ENCODE measurements around the gene RBM17. TPM values are rescaled to one million over a fixed set of nuclear protein-coding genes. Genes with fewer than 3 reads are reported as not detected.

Gene RBM17
- total and polyA plus RNA-seq, 10 of the 15 experiments (the other 5 are each of a cell fraction or from before 2014, with no cell fraction given) = 28.4 to 181 (median 83.9) TPM

GRCh38 chr10:6163364-6164270 is 74.8 kb downstream of the RBM17 start (continued):
- TF ChIP-seq MAX (IDR thresholded peaks at IDR 0.05; ENCODE audit: low read depth, low read length) = peak; percentile 95
- no peak for TF ChIP-seq SMAD1 (IDR thresholded peaks at IDR 0.05; ENCODE audit: low read depth, partially characterized antibody)
- no peak for TF ChIP-seq ZZZ3 (IDR thresholded peaks at IDR 0.05; ENCODE audit: control insufficient read depth, insufficient read length, low read depth)
- TF ChIP-seq MXI1 (IDR thresholded peaks at IDR 0.05; ENCODE audit: low read depth, low read length) = peak; percentile 95
- no peak for TF ChIP-seq RELA (IDR thresholded peaks at IDR 0.05; ENCODE audit: borderline replicate concordance, partially characterized antibody)
- TF ChIP-seq NFIC (IDR thresholded peaks at IDR 0.05; ENCODE audit: low read depth, low read length) = peak; percentile 30; the same call in 1 of the 2 replicates
- 0 out of 2 replicates have a peak, but pooled peaks have one; percentile 12 for TF ChIP-seq NR2F1 (conservative IDR thresholded peaks at IDR 0.05)
- TF ChIP-seq HSF1 (IDR thresholded peaks at IDR 0.05; ENCODE audit: low read depth, low read length) = no peak
- TF ChIP-seq SRF (IDR thresholded peaks at IDR 0.05; ENCODE audit: low read depth in 2 of 2, low read length in 2 of 2) = 0 out of 4 replicates have a peak, but pooled peaks of 1 of the 2 experiments have one; percentile 27
- TF ChIP-seq BACH1 (IDR thresholded peaks at IDR 0.05; ENCODE audit: borderline replicate concordance) = no peak; the same call in 1 of the 2 replicates
- TF ChIP-seq PRDM15 (CRISPR knock-in tag; IDR thresholded peaks at IDR 0.05) = no peak
- no peak for TF ChIP-seq ZBTB33 (IDR thresholded peaks at IDR 0.05)
- TF ChIP-seq ZNF217 (IDR thresholded peaks at IDR 0.05) = no peak
- TF ChIP-seq ZNF207 (IDR thresholded peaks at IDR 0.05; ENCODE audit: borderline replicate concordance) = no peak
- TF ChIP-seq POLR2AphosphoS5 (IDR thresholded peaks at IDR 0.05; ENCODE audit: low read length) = peak; percentile 87; the same call in 1 of the 2 replicates
- TF ChIP-seq CHD4 (IDR thresholded peaks at IDR 0.05) = no peak
- peak; percentile 80 for TF ChIP-seq MYC (IDR thresholded peaks at IDR 0.05; ENCODE audit: insufficient read depth, insufficient read length, insufficient replicate concordance, low read length, severe bottlenecking)
- TF ChIP-seq YBX1 (IDR thresholded peaks at IDR 0.05) = no peak
